BJ (cell line): ENCODE measurements around the gene ADGRA1. TPM values are rescaled to one million over a fixed set of nuclear protein-coding genes. Genes with fewer than 3 reads are reported as not detected.

Experiments
- CTCF ChIA-PET: fragments of 350-600 bp; formaldehyde crosslinking; extraction: SDS; loops from one replicate; lab custom pipeline; 2021; ENCODE audit warnings: antibody characterized with exemption, inconsistent platforms; lab: Yijun Ruan, JAX
- POLR2A ChIA-PET: fragments of 300-600 bp; sonication (Branson Sonifier 250); formaldehyde crosslinking; extraction: SDS; loops from one replicate; lab custom pipeline; 2021; ENCODE audit warnings: antibody characterized with exemption; lab: Charles Lee
- DNase-seq: peaks from one replicate; pipeline ENCODE4 v3.0.0-alpha.2; 2011; ENCODE audit warnings: low read depth
- H3K27me3 ChIP-seq: 2 replicates; pipeline ENCODE4 v1.6.0; 2011; ENCODE audit warnings: low read length; ENCODE audit not compliant: control insufficient read depth, insufficient read depth
- H3K36me3 ChIP-seq: 2 replicates; pipeline ENCODE4 v1.5.1; 2011; ENCODE audit warnings: low read length; ENCODE audit not compliant: control insufficient read depth, insufficient read depth
- H3K4me3 ChIP-seq: 2 replicates; pipeline ENCODE4 v1.5.1; 2011; ENCODE audit warnings: low read depth, mild to moderate bottlenecking, control low read depth, low read length
- CTCF ChIP-seq: IDR thresholded peaks from 2 replicates; pipeline ENCODE4 v1.5.1; 2011; ENCODE audit warnings: low read depth, mild to moderate bottlenecking, control low read depth, inconsistent platforms, low read length, moderate library complexity; ENCODE audit not compliant: insufficient read depth
- polyA plus RNA-seq: library from polyadenylated mRNA; depleted of rRNA; stranded (reverse); fragments of >200 nt; gene quantifications from 2 replicates; pipeline ENCODE4 v1.2.3, GENCODE V29; 2011

ADGRA1 gene
- polyA plus RNA-seq, 1 experiment = not detected

- no peaks in the 10 kb centered on the region for H3K36me3 ChIP-seq
- no peak for DNase-seq
- POLR2A ChIA-PET = no interaction called here
- H3K4me3 ChIP-seq = no peak overlapping the region
- CTCF ChIA-PET = no interaction called here
- no peak for TF ChIP-seq CTCF
- 0 out of 2 replicates have a peak, but pooled peaks cover 1% of the 10 kb centered on the region for H3K27me3 ChIP-seq
These were observed 52.9 kb downstream of the ADGRA1 start for GRCh38 chr10:133140417-133141143.

GRCh38 chr10:133141144-133141957, 53.6 kb downstream of the ADGRA1 start:
- no peaks in the 10 kb centered on the region for H3K36me3 ChIP-seq
- TF ChIP-seq CTCF = no peak
- 0 out of 2 replicates have a peak, but pooled peaks cover 1% of the 10 kb centered on the region for H3K27me3 ChIP-seq
- ChIA-PET POLR2A (no interaction called here), CTCF (interaction anchor here (1.5 kb wide), 1 partner anchor 9 kb away, joined by 3 read pairs; no protein-coding TSS in a partner anchor)
- no peak overlapping the region for H3K4me3 ChIP-seq
- DNase-seq = no peak

GRCh38 chr10:133141958-133142340, 54.2 kb downstream of the ADGRA1 start:
- H3K36me3 ChIP-seq = no peaks in the 10 kb centered on the region
- ChIA-PET CTCF (interaction anchor here (1.5 kb wide), 1 partner anchor 9 kb away, joined by 3 read pairs; no protein-coding TSS in a partner anchor), POLR2A (no interaction called here)
- no peak for DNase-seq
- no peak overlapping the region for H3K4me3 ChIP-seq
- 0 out of 2 replicates have a peak, but pooled peaks cover 1% of the 10 kb centered on the region for H3K27me3 ChIP-seq
- TF ChIP-seq CTCF = no peak

GRCh38 chr10:133142523-133143199, 54.9 kb downstream of the ADGRA1 start:
- H3K27me3 ChIP-seq = 0 out of 2 replicates have a peak, but pooled peaks cover 1% of the 10 kb centered on the region
- no peak overlapping the region for H3K4me3 ChIP-seq
- no peaks in the 10 kb centered on the region for H3K36me3 ChIP-seq
- ChIA-PET CTCF (interaction anchor here (0.7 to 2.5 kb wide), 11 partner anchors 9 to 205 kb away, joined by 3 to 17 read pairs (median 4); no protein-coding TSS in a partner anchor), POLR2A (no interaction called here)
- no peak for TF ChIP-seq CTCF
- no peak for DNase-seq

GRCh38 chr10:133143200-133143533, 55.4 kb downstream of the ADGRA1 start:
- POLR2A ChIA-PET = no interaction called here
- DNase-seq = no peak

More at GRCh38 chr10:133143200-133143533, 55.4 kb downstream of the ADGRA1 start:
- CTCF ChIA-PET = interaction anchor here (0.7 to 2.5 kb wide), 11 partner anchors 9 to 206 kb away, joined by 3 to 17 read pairs (median 4); no protein-coding TSS in a partner anchor
- Histone ChIP-seq H3K4me3 (no peak overlapping the region), H3K27me3 (0 out of 2 replicates have a peak, but pooled peaks cover 1% of the 10 kb centered on the region), H3K36me3 (no peaks in the 10 kb centered on the region)
- TF ChIP-seq CTCF = no peak
